ENCODE data around the gene CCDC102A.

- TF ChIP-seq ZNF639 (tag by site-specific recombination; IDR thresholded peaks at IDR 0.05) (no peak), SETDB1 (IDR thresholded peaks at IDR 0.05; ENCODE audit: insufficient read length, low read length) (no peak), ZNF488 (tag by site-specific recombination; IDR thresholded peaks at IDR 0.05) (no peak), CTCF (tag by site-specific recombination; IDR thresholded peaks at IDR 0.05) (no peak), ZNF148 (tag by site-specific recombination; IDR thresholded peaks at IDR 0.05; ENCODE audit: borderline replicate concordance) (no peak), ZSCAN18 (tag by site-specific recombination; IDR thresholded peaks at IDR 0.05) (no peak), PRDM10 (tag by site-specific recombination; IDR thresholded peaks at IDR 0.05) (no peak), ZNF514 (tag by site-specific recombination; IDR thresholded peaks at IDR 0.05) (no peak), ZNF645 (tag by site-specific recombination; IDR thresholded peaks at IDR 0.05) (no peak), ZNF561 (tag by site-specific recombination; IDR thresholded peaks at IDR 0.05; ENCODE audit: borderline replicate concordance) (no peak), KLF9 (tag by site-specific recombination; IDR thresholded peaks at IDR 0.05; ENCODE audit: low read depth) (no peak), ZNF654 (tag by site-specific recombination; IDR thresholded peaks at IDR 0.05; ENCODE audit: low read depth) (no peak), ELK4 (IDR thresholded peaks at IDR 0.05; ENCODE audit: borderline replicate concordance, low read depth, low read length) (no peak), YY1 (tag by site-specific recombination; IDR thresholded peaks at IDR 0.05) (no peak)
Measured at GRCh38 chr16:57528499-57529390, 7.6 kb downstream of the CCDC102A start.

Data from HEK293 (cell line).